H1 (cell line): ENCODE measurements around the gene ING5. TPM values are rescaled to one million over a fixed set of nuclear protein-coding genes. Genes with fewer than 3 reads are reported as not detected.

Source experiments
- CTCF ChIA-PET: fragments of 300-600 bp; sonication (Branson Sonifier 250); formaldehyde crosslinking; loops from one replicate; lab custom pipeline; 2021; ENCODE audit not compliant: partially characterized antibody; lab: Charles Lee
- POLR2A ChIA-PET: fragments of 300-600 bp; sonication (Branson Sonifier 250); formaldehyde crosslinking; loops from one replicate; lab custom pipeline; 2021; ENCODE audit warnings: inconsistent platforms; ENCODE audit not compliant: partially characterized antibody; lab: Charles Lee
- DNase-seq, 2 experiments: peaks; one replicate each; pipeline versions ENCODE4 v3.0.0 to v3.0.0-alpha.2; 2010 to 2022; ENCODE audit warnings: low spot score in 2 of 2, low read depth in 1 of 2, mixed read lengths in 1 of 2
- FAIRE-seq: peaks from 2 replicates; lab custom pipeline; 2011; peaks lifted over from hg19 to GRCh38; lab: Jason Lieb, UNC
- H2AFZ ChIP-seq: 2 replicates; pipeline ENCODE4 v1.8.1; 2012; ENCODE audit warnings: low read length, inconsistent platforms
- H2AK5ac ChIP-seq: 2 replicates; pipeline ENCODE4 v1.6.1; 2013; ENCODE audit warnings: low read depth, low read length
- H2BK120ac ChIP-seq: replicated peaks from 2 replicates; pipeline ENCODE3; 2013; ENCODE audit warnings: low read depth, low read length, inconsistent platforms
- H2BK12ac ChIP-seq: 2 replicates; pipeline ENCODE4 v1.6.1; 2013; ENCODE audit warnings: low read depth, low read length
- H2BK15ac ChIP-seq: 2 replicates; pipeline ENCODE4 v1.6.1; 2013; ENCODE audit warnings: low read length
- H2BK20ac ChIP-seq: 2 replicates; pipeline ENCODE4 v1.6.1; 2013; ENCODE audit warnings: low read length
- H2BK5ac ChIP-seq: 2 replicates; pipeline ENCODE4 v1.6.1; 2013; ENCODE audit warnings: low read depth, low read length
- H3K14ac ChIP-seq: 2 replicates; pipeline ENCODE4 v1.6.1; 2013; ENCODE audit warnings: inconsistent platforms; ENCODE audit not compliant: insufficient read length
- H3K18ac ChIP-seq: 2 replicates; pipeline ENCODE4 v1.6.1; 2013; ENCODE audit warnings: low read length; ENCODE audit errors: extremely low read depth
- H3K23ac ChIP-seq: 2 replicates; pipeline ENCODE4 v1.6.1; 2013; ENCODE audit warnings: inconsistent platforms; ENCODE audit not compliant: insufficient read length
- H3K23me2 ChIP-seq: 2 replicates; pipeline ENCODE4 v1.6.1; 2013; ENCODE audit warnings: low read depth, low read length
- H3K27ac ChIP-seq: 2 replicates; pipeline ENCODE4 v1.6.1; 2011; ENCODE audit warnings: low read depth, low read length, inconsistent platforms
- H3K27me3 ChIP-seq, 4 experiments: replicated peaks in 1 of 4; 1 replicate in 1 of 4; 2 replicates in 3 of 4; pipeline versions ENCODE4 v1.6.1 to v1.8.1; 2011 to 2013; ENCODE audit warnings: low read length in 3 of 4, mild to moderate bottlenecking in 3 of 4, inconsistent platforms in 2 of 4, mixed read lengths in 2 of 4, moderate library complexity in 1 of 4; ENCODE audit not compliant: control insufficient read depth in 3 of 4, insufficient read depth in 3 of 4; ENCODE audit errors: extremely low read depth in 1 of 4
- H3K36me3 ChIP-seq, 4 experiments: 2 replicates each; pipeline versions ENCODE4 v1.6.1 to v1.8.1; 2011 to 2013; ENCODE audit warnings: mild to moderate bottlenecking in 4 of 4, low read length in 3 of 4, moderate library complexity in 2 of 4, control low read depth in 1 of 4, inconsistent platforms in 1 of 4; ENCODE audit not compliant: insufficient read depth in 4 of 4, control insufficient read depth in 2 of 4
- H3K4ac ChIP-seq: replicated peaks from 2 replicates; pipeline ENCODE3; 2013; ENCODE audit warnings: low read length, low read depth, mixed read lengths, inconsistent platforms; ENCODE audit not compliant: insufficient read length
- H3K4me1 ChIP-seq, 4 experiments: replicated peaks in 1 of 4; 1 replicate in 1 of 4; 2 replicates in 3 of 4; pipeline versions ENCODE4 v1.6.1 to v1.8.1; 2011 to 2013; ENCODE audit warnings: low read length in 3 of 4, inconsistent platforms in 2 of 4, mixed read lengths in 1 of 4; ENCODE audit not compliant: insufficient read depth in 4 of 4, control insufficient read depth in 3 of 4
- H3K4me2 ChIP-seq, 2 experiments: 2 replicates each; pipeline versions ENCODE4 v1.6.1 to v1.8.1; 2011 to 2013; ENCODE audit warnings: low read depth in 2 of 2, low read length in 2 of 2, control low read depth in 1 of 2, inconsistent platforms in 1 of 2, mild to moderate bottlenecking in 1 of 2; ENCODE audit not compliant: insufficient read depth in 1 of 2
- H3K4me3 ChIP-seq, 4 experiments: fragments of 200-600, 300-600 bp in 1 of 4; sonication (generic), shearing (Covaris generic), sonication (Bioruptor Twin) in 1 of 4; 2 replicates each; pipeline versions ENCODE4 v1.5.1 to v1.8.1; 2011 to 2016; ENCODE audit warnings: low read length in 4 of 4, low read depth in 3 of 4, control low read depth in 2 of 4, inconsistent platforms in 2 of 4, mild to moderate bottlenecking in 2 of 4, mixed read lengths in 1 of 4, moderate library complexity in 1 of 4; ENCODE audit not compliant: insufficient read depth in 2 of 4; ENCODE audit errors: extremely low read depth in 1 of 4
- H3K56ac ChIP-seq: replicated peaks from 2 replicates; pipeline ENCODE3; 2013; ENCODE audit warnings: low read depth, mild to moderate bottlenecking, mixed read lengths, low read length, inconsistent platforms; ENCODE audit not compliant: insufficient read length
- H3K79me1 ChIP-seq: 2 replicates; pipeline ENCODE4 v1.6.1; 2013; ENCODE audit warnings: low read depth, low read length, control low read depth
- H3K79me2 ChIP-seq, 2 experiments: 2 replicates each; pipeline versions ENCODE4 v1.6.1 to v1.8.1; 2012 to 2013; ENCODE audit warnings: low read length in 2 of 2, mild to moderate bottlenecking in 2 of 2, inconsistent platforms in 1 of 2; ENCODE audit not compliant: insufficient read depth in 2 of 2, control insufficient read depth in 1 of 2
- H3K9ac ChIP-seq, 4 experiments: replicated peaks in 1 of 4; 1 replicate in 1 of 4; 2 replicates in 3 of 4; pipeline versions ENCODE4 v1.6.1 to v1.8.1; 2011 to 2013; ENCODE audit warnings: low read depth in 3 of 4, low read length in 3 of 4, control low read depth in 2 of 4, mild to moderate bottlenecking in 2 of 4, moderate library complexity in 2 of 4, inconsistent platforms in 1 of 4; ENCODE audit errors: extremely low read depth in 1 of 4
- H3K9me3 ChIP-seq, 2 experiments: 2 replicates each; pipeline versions ENCODE4 v1.6.1 to v1.8.1; 2012 to 2013; ENCODE audit warnings: mild to moderate bottlenecking in 2 of 2, moderate library complexity in 2 of 2, control low read depth in 1 of 2, inconsistent platforms in 1 of 2, low read depth in 1 of 2, low read length in 1 of 2, mixed read lengths in 1 of 2; ENCODE audit not compliant: insufficient read depth in 2 of 2
- H4K20me1 ChIP-seq, 2 experiments: replicated peaks in 1 of 2; 2 replicates each; pipeline versions ENCODE3 to v1.8.1; 2011 to 2013; ENCODE audit warnings: inconsistent platforms in 2 of 2, low read length in 2 of 2, mild to moderate bottlenecking in 1 of 2; ENCODE audit not compliant: insufficient read depth in 2 of 2, control insufficient read depth in 1 of 2
- H4K5ac ChIP-seq: 2 replicates; pipeline ENCODE4 v1.6.1; 2013; ENCODE audit warnings: low read length, low read depth, mixed read lengths, inconsistent platforms; ENCODE audit not compliant: insufficient read length
- H4K8ac ChIP-seq: 2 replicates; pipeline ENCODE4 v1.8.0; 2013; ENCODE audit warnings: mild to moderate bottlenecking, moderate library complexity, low read length, inconsistent platforms; ENCODE audit not compliant: insufficient read depth; ENCODE audit errors: extremely low read depth
- H4K91ac ChIP-seq: replicated peaks from 2 replicates; pipeline ENCODE3; 2013; ENCODE audit warnings: low read length, mixed read lengths, inconsistent platforms; ENCODE audit not compliant: insufficient read length
- BRCA1 ChIP-seq: IDR thresholded peaks from 2 replicates; pipeline ENCODE4 v1.6.1; 2012; ENCODE audit warnings: low read depth, low read length, improper control_type of control experiment
- EGR1 ChIP-seq: IDR thresholded peaks from 2 replicates; pipeline ENCODE4 v1.6.1; 2011; ENCODE audit warnings: low read depth, low read length, borderline replicate concordance
- FOSL1 ChIP-seq: IDR thresholded peaks from 2 replicates; pipeline ENCODE4 v1.6.1; 2011; ENCODE audit warnings: mild to moderate bottlenecking, low read depth, low read length, moderate library complexity; ENCODE audit not compliant: insufficient read depth
- KDM5A ChIP-seq: fragments of 200-600 bp; IDR thresholded peaks from 2 replicates; pipeline ENCODE4 v1.7.1; 2012; ENCODE audit warnings: mild to moderate bottlenecking, low read length, inconsistent platforms, mixed read lengths
- POLR2AphosphoS5 ChIP-seq: IDR thresholded peaks from 2 replicates; pipeline ENCODE4 v1.6.1; 2011; ENCODE audit warnings: low read depth, low read length
- RBBP5 ChIP-seq: IDR thresholded peaks from 2 replicates; pipeline ENCODE4 v1.7.1; 2012; ENCODE audit warnings: low read depth, mild to moderate bottlenecking, inconsistent platforms, low read length, moderate library complexity, borderline replicate concordance
- RNF2 ChIP-seq: fragments of 200-900, 300-1000 bp; sonication (generic); IDR thresholded peaks from 2 replicates; pipeline ENCODE4 v1.7.1; 2016; ENCODE audit warnings: borderline replicate concordance, low read depth, mild to moderate bottlenecking, antibody characterized with exemption, low read length; ENCODE audit not compliant: poor library complexity, severe bottlenecking; ENCODE audit errors: missing control alignments
- SAP30 ChIP-seq: fragments of 300-600 bp; sonication (generic); IDR thresholded peaks from 2 replicates; pipeline ENCODE4 v1.7.1; 2012; ENCODE audit warnings: low read length, moderate library complexity, mild to moderate bottlenecking, inconsistent platforms; ENCODE audit not compliant: insufficient read depth, insufficient replicate concordance
- SP1 ChIP-seq: IDR thresholded peaks from 2 replicates; pipeline ENCODE4 v1.6.1; 2011; ENCODE audit warnings: low read depth, low read length
- SRF ChIP-seq: IDR thresholded peaks from 2 replicates; pipeline ENCODE4 v1.6.1; 2011; ENCODE audit warnings: mild to moderate bottlenecking, low read depth, low read length, moderate library complexity
- SUZ12 ChIP-seq: fragments of 200-600 bp; sonication (generic); IDR thresholded peaks from 2 replicates; pipeline ENCODE4 v1.6.1; 2012; ENCODE audit warnings: mild to moderate bottlenecking, inconsistent platforms, low read length, moderate library complexity, mixed read lengths
- TCF12 ChIP-seq: IDR thresholded peaks from 2 replicates; pipeline ENCODE4 v1.6.1; 2011; ENCODE audit warnings: low read depth, mild to moderate bottlenecking, low read length
- TEAD4 ChIP-seq: IDR thresholded peaks from 2 replicates; pipeline ENCODE4 v1.6.1; 2012; ENCODE audit warnings: low read depth, low read length, inconsistent platforms, mixed read lengths
- WGBS, 2 experiments: shearing (Covaris generic) in 1 of 2; methylation state at CpG; one replicate each; pipeline versions ENCODE4 v1.1.6 to v1.1.7; 2013 to 2015; ENCODE audit warnings: low lambda C conversion rate in 2 of 2, mixed read lengths in 2 of 2, inconsistent platforms in 1 of 2, low coverage in 1 of 2, missing lambda C conversion rate in 1 of 2; ENCODE audit not compliant: insufficient replicate concordance in 2 of 2, insufficient coverage in 1 of 2, insufficient read length in 1 of 2; ENCODE audit errors: extremely low coverage in 1 of 2, missing lambda C conversion rate in 1 of 2; 5-methylcytosine and 5-hydroxymethylcytosine counted together
- polyA plus RNA-seq, 7 experiments: library from polyadenylated mRNA; depleted of rRNA in 3 of 7; stranded (reverse) in 5 of 7; unstranded in 2 of 7; fragments of >200 nt in 5 of 7; fragments of 200-250 nt in 2 of 7; gene quantifications; 1 replicate in 5 of 7; 2 replicates in 1 of 7; 4 replicates in 1 of 7; pipeline versions ENCODE4 v1.2.1 to v1.2.3, GENCODE V29; 2011 to 2013; ENCODE audit warnings: missing spikeins in 2 of 7, mixed read lengths in 2 of 7
- total RNA-seq: library from RNA; stranded (reverse); fragmentation: NEBNext Ultra II Directional; extraction: Animal tissue kit (Norgen Biotek cat#: 25700); gene quantifications from 2 replicates; pipeline ENCODE4 v1.2.1, GENCODE V29; 2021
- TF ChIP-seq, protein P1 (sequence below): IDR thresholded peaks from 2 replicates; pipeline ENCODE4 v1.6.1; 2012; ENCODE audit warnings: inconsistent platforms

The ING5 gene
- total and polyA plus RNA-seq, 2 of the 8 experiments (the other 6 are each of a cell fraction or from before 2014, with no cell fraction given): 41.5 to 47.4 TPM

DNA sequence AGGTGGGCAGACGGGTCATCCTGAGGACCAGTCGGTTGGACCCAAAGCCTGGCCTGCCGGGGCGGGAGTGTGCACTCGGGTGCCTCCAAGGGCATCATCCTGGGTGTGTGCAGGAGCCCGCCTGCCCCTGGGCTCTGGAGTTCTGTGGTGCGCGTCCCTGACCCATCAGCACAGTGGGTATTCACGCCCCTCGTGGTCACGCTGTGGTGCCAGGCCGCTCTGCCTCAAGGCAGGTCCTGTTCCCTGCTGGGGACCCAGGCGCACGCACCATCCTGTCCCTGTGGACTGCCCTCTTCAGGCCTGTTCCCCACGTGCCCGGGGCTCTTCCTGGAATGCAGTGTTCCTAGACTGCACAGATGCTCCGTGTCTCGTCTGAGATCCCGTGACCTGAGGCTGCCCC lies 18.3 kb downstream of the ING5 start:
- H3K27me3 ChIP-seq: no peaks in the 10 kb centered on the region; a peak in 1 of 7 replicates
- TF ChIP-seq TCF12 (no peak), BRCA1 (no peak), POLR2AphosphoS5 (no peak), SP1 (no peak), FOSL1 (no peak), RBBP5 (no peak), SUZ12 (no peak), RNF2 (no peak), TEAD4 (no peak), SRF (no peak), KDM5A (no peak), SAP30 (no peak), EGR1 (no peak)
- TF ChIP-seq, protein P1, sequence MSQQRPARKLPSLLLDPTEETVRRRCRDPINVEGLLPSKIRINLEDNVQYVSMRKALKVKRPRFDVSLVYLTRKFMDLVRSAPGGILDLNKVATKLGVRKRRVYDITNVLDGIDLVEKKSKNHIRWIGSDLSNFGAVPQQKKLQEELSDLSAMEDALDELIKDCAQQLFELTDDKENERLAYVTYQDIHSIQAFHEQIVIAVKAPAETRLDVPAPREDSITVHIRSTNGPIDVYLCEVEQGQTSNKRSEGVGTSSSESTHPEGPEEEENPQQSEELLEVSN: no peak

More for the DNA sequence above, 18.3 kb downstream of the ING5 start:
- no peak overlapping the region for H3K27ac ChIP-seq
- POLR2A ChIA-PET: interaction anchor here (2.3 to 4.2 kb wide), 2 partner anchors 16 to 21 kb away, joined by 6 to 36 read pairs; partner anchors contain the start of gene ING5
- no peak overlapping the region for H3K9ac ChIP-seq
- H2BK12ac ChIP-seq: no peak overlapping the region
- peaks cover 12 to 16% of the 10 kb centered on the region in 2 experiments for H3K9me3 ChIP-seq
- H4K8ac ChIP-seq: no peak overlapping the region
- H3K23me2 ChIP-seq: no peaks in the 10 kb centered on the region
- peaks cover 0 to 6% of the 10 kb centered on the region in 2 experiments for H4K20me1 ChIP-seq
- no peak overlapping the region for H3K4me2 ChIP-seq
- no peak overlapping the region for H3K4me3 ChIP-seq
- H3K4ac ChIP-seq: no peak overlapping the region
- no peak overlapping the region for H4K5ac ChIP-seq
- H3K56ac ChIP-seq: no peak overlapping the region
- H3K79me1 ChIP-seq: no peaks in the 10 kb centered on the region; the same call in 1 of the 2 replicates
- WGBS, 2 experiments: 91% methylated on average over 19 of the region's 19 CpGs; no CpG with 5 or more reads in 1 of the 2 experiments
- H2AFZ ChIP-seq: no peak overlapping the region
- peaks cover 6 to 43% (median 36%) of the 10 kb centered on the region in 4 experiments; a peak in 7 of 8 replicates for H3K36me3 ChIP-seq
- CTCF ChIA-PET: interaction anchor here (0.6 to 1.9 kb wide), 5 partner anchors 10 to 17 kb away, joined by 3 to 8 read pairs (median 4); partner anchors contain the start of gene ING5
- H3K18ac ChIP-seq: no peak overlapping the region
- no peaks in the 10 kb centered on the region for H3K79me2 ChIP-seq
- no peak overlapping the region for H2AK5ac ChIP-seq
- H3K4me1 ChIP-seq: no peaks in the 10 kb centered on the region
- H3K23ac ChIP-seq: no peak overlapping the region
- DNase-seq (no peak), FAIRE-seq (no peak)
- H2BK20ac ChIP-seq: no peak overlapping the region
- H2BK120ac ChIP-seq: no peak overlapping the region
- H2BK5ac ChIP-seq: no peak overlapping the region
- no peak overlapping the region for H3K14ac ChIP-seq
- H4K91ac ChIP-seq: no peak overlapping the region
- no peak overlapping the region for H2BK15ac ChIP-seq
